Spleen (tissue), 7 donors: ENCODE measurements around the gene GPR26.

Source experiments
- POLR2A ChIP-seq, 3 donors: fragments of 450-650 bp; IDR thresholded peaks; one replicate each; pipeline ENCODE4 v1.5.1; 2017; ENCODE audit warnings: antibody characterized with exemption in 3 of 3, mild to moderate bottlenecking in 1 of 3
- POLR2AphosphoS5 ChIP-seq, 3 donors: sonication (generic); formaldehyde crosslinking; IDR thresholded peaks; one replicate each; pipeline ENCODE4 v1.5.1; 2017; ENCODE audit warnings: antibody characterized with exemption in 3 of 3
- TF ChIP-seq, protein P1 (sequence below), 11 experiments: fragments of 200-600 bp in 7 of 11; fragments of 450-650 bp in 4 of 11; sonication (generic) in 4 of 11; IDR thresholded peaks in 8 of 11; conservative IDR thresholded peaks in 3 of 11; 1 replicate in 7 of 11; 2 replicates in 4 of 11; pipeline versions ENCODE4 v1.4.0 to v1.8.0; 2016 to 2021; ENCODE audit warnings: antibody characterized with exemption in 11 of 11, inconsistent platforms in 4 of 11, mild to moderate bottlenecking in 1 of 11
- donor health status: DM: no; HTN: no; CAD: no; lungs with moderate emphysema.
- donor health status: DM: no; HTN: no; CAD: no.
- donor health status: DM: no; HTN: no; CAD: no.

DNA sequence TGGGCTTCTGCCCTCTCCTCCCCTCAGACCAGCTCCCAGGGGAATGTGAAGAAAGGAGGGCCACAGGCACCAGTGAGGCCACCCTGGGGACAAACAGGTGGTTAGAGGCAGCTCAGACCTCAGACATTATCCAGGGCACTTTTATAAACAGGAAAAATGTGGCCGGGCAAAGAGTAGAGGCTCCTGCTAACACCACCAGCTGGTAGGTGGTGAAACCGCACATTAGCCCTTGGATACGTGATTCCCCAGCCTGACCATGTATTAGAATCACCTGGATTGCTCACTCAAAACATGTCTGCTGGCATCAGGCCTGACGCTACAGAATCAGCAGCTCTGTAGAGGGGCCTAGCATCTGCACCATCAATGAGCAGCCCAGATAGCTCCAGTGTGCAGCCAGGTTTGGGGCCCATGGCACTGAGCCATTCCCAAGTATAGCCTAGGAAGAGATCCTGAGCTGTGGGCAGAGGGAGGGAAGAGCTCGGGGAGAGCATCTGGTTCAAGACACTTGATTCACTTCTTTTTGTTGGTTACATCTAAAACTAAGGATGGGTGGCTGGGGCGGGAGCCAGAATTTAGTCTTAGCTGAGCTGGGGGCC lies 37.1 kb downstream of the GPR26 start:
- TF ChIP-seq, protein P1, sequence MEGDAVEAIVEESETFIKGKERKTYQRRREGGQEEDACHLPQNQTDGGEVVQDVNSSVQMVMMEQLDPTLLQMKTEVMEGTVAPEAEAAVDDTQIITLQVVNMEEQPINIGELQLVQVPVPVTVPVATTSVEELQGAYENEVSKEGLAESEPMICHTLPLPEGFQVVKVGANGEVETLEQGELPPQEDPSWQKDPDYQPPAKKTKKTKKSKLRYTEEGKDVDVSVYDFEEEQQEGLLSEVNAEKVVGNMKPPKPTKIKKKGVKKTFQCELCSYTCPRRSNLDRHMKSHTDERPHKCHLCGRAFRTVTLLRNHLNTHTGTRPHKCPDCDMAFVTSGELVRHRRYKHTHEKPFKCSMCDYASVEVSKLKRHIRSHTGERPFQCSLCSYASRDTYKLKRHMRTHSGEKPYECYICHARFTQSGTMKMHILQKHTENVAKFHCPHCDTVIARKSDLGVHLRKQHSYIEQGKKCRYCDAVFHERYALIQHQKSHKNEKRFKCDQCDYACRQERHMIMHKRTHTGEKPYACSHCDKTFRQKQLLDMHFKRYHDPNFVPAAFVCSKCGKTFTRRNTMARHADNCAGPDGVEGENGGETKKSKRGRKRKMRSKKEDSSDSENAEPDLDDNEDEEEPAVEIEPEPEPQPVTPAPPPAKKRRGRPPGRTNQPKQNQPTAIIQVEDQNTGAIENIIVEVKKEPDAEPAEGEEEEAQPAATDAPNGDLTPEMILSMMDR (IDR thresholded peaks at IDR 0.05 in 8 of 11, conservative IDR thresholded peaks at IDR 0.05 in 3 of 11): no peak
- TF ChIP-seq POLR2A (IDR thresholded peaks at IDR 0.05): no peak
- no peak for TF ChIP-seq POLR2AphosphoS5 (IDR thresholded peaks at IDR 0.05)
